Gastroesophageal sphincter (tissue), 3 donors: ENCODE data around the gene APOL6.

ENCODE experiments used
- CTCF ChIP-seq, 4 experiments: fragments of 200-600 bp in 2 of 4; fragments of 450-650 bp in 2 of 4; sonication (generic) in 1 of 4; IDR thresholded peaks; one replicate each; pipeline ENCODE4 v1.5.1; 2017 to 2019; ENCODE audit warnings: antibody characterized with exemption in 4 of 4, mild to moderate bottlenecking in 2 of 4, moderate library complexity in 2 of 4
- POLR2A ChIP-seq, 2 donors: fragments of 450-650 bp; IDR thresholded peaks; one replicate each; pipeline ENCODE4 v1.6.1; 2017; ENCODE audit warnings: antibody characterized with exemption in 2 of 2, mild to moderate bottlenecking in 2 of 2, moderate library complexity in 1 of 2

GRCh38 chr22:35618427-35619223, 29.6 kb upstream of the APOL6 start:
- TF ChIP-seq CTCF (IDR thresholded peaks at IDR 0.05) (no peak), POLR2A (IDR thresholded peaks at IDR 0.05) (no peak)
